ENCODE measurements around the gene PPP1R9B.

The PPP1R9B gene

GRCh38 chr17:50154604-50155003 is 4.1 kb upstream of the PPP1R9B start:
- no peak for DNase-seq

GRCh38 chr17:50153650-50154575 is 3.4 kb upstream of the PPP1R9B start:
- no peak for DNase-seq

GRCh38 chr17:50152736-50153135 is 2.3 kb upstream of the PPP1R9B start:
- DNase-seq, result no peak

- DNase-seq, result peak; percentile 54
Observed at GRCh38 chr17:50151937-50152547, 1.6 kb upstream of the PPP1R9B start.

GRCh38 chr17:50151041-50151936 is 812 bp upstream of the PPP1R9B start:
- DNase-seq, result peak; percentile 91

GRCh38 chr17:50149417-50150353 is 792 bp downstream of the PPP1R9B start:
- DNase-seq, result peak; percentile 59

- no peak for DNase-seq
Observed at GRCh38 chr17:50149091-50149416, 1.4 kb downstream of the PPP1R9B start.

GRCh38 chr17:50148226-50149090 is 2.0 kb downstream of the PPP1R9B start:
- DNase-seq, result peak; percentile 85

GRCh38 chr17:50147841-50148225 is 2.6 kb downstream of the PPP1R9B start:
- DNase-seq, result peak; percentile 19

- DNase-seq, result peak; percentile 42
Observed at GRCh38 chr17:50146927-50147665, 3.4 kb downstream of the PPP1R9B start.

GRCh38 chr17:50146230-50146926 is 4.1 kb downstream of the PPP1R9B start:
- DNase-seq, result peak; percentile 36

GRCh38 chr17:50145532-50146229 is 4.8 kb downstream of the PPP1R9B start:
- no peak for DNase-seq

GRCh38 chr17:50144845-50145531 is 5.5 kb downstream of the PPP1R9B start:
- DNase-seq, result no peak

GRCh38 chr17:50144355-50144754 is 6.1 kb downstream of the PPP1R9B start:
- no peak for DNase-seq

GRCh38 chr17:50143461-50144176 is 6.9 kb downstream of the PPP1R9B start:
- DNase-seq, result no peak

GRCh38 chr17:50141745-50142110 is 8.7 kb downstream of the PPP1R9B start:
- DNase-seq, result peak; percentile 24

GRCh38 chr17:50141026-50141744 is 9.3 kb downstream of the PPP1R9B start:
- no peak for DNase-seq

Data from CD4-positive, alpha-beta T cell treated with Interleukin-21 for 1 hour (primary cell).